ENCODE results near the gene SSU72. TPM values are rescaled to one million over a fixed set of nuclear protein-coding genes. Genes with fewer than 3 reads are reported as not detected.

The SSU72 gene
- total RNA-seq, 6 experiments from 2014 or later: 46.6 to 72.6 (median 63.8) TPM

- no peaks in the 10 kb centered on the region for H3K27me3 ChIP-seq
- TF ChIP-seq POLR2A (IDR thresholded peaks at IDR 0.05) (no peak), CTCF (IDR thresholded peaks at IDR 0.05) (no peak)
- ATAC-seq (no peak), DNase-seq (no peak)
- H3K27ac ChIP-seq: no peak overlapping the region
- H3K4me1 ChIP-seq: no peaks in the 10 kb centered on the region
- H3K36me3 ChIP-seq: peaks cover 0 to 11% (median 0%) of the 10 kb centered on the region in 4 donors
- 87% methylated on average over 4 of the region's 9 CpGs for WGBS (ENCODE audit: insufficient coverage, low coverage, low lambda C conversion rate, missing lambda C conversion rate)
- H3K4me3 ChIP-seq: no peak overlapping the region
- intact Hi-C loops (cut with DNase I): no loop called here
- H3K9me3 ChIP-seq: no peaks in the 10 kb centered on the region
Measured at GRCh38 chr1:1547011-1547410, 27.7 kb downstream of the SSU72 start.

GRCh38 chr1:1545946-1546737, 28.5 kb downstream of the SSU72 start:
- H3K36me3 ChIP-seq: peaks cover 0 to 18% (median 0%) of the 10 kb centered on the region in 4 donors
- intact Hi-C loops (cut with DNase I): no loop called here
- no peaks in the 10 kb centered on the region for H3K9me3 ChIP-seq
- ATAC-seq (no peak), DNase-seq (peak in 1 of 3 donors; percentile 51)
- 87% methylated on average over 4 of the region's 23 CpGs for WGBS (ENCODE audit: insufficient coverage, low coverage, low lambda C conversion rate, missing lambda C conversion rate)
- no peak for TF ChIP-seq CTCF (IDR thresholded peaks at IDR 0.05)
- no peak for TF ChIP-seq POLR2A (IDR thresholded peaks at IDR 0.05)
- H3K27ac ChIP-seq: no peak overlapping the region
- H3K27me3 ChIP-seq: no peaks in the 10 kb centered on the region
- no peak overlapping the region for H3K4me3 ChIP-seq
- no peaks in the 10 kb centered on the region for H3K4me1 ChIP-seq

- H3K9me3 ChIP-seq: no peaks in the 10 kb centered on the region
- no peak for DNase-seq
- intact Hi-C loops (cut with DNase I): no loop called here
- H3K27me3 ChIP-seq: no peaks in the 10 kb centered on the region
- H3K4me1 ChIP-seq: peaks cover 0 to 5% (median 0%) of the 10 kb centered on the region in 4 donors
- no peak overlapping the region for H3K4me3 ChIP-seq
- no peak for ATAC-seq
- no peak for TF ChIP-seq POLR2A (IDR thresholded peaks at IDR 0.05)
- no peak for TF ChIP-seq CTCF (IDR thresholded peaks at IDR 0.05)
- H3K27ac ChIP-seq: no peak overlapping the region
- H3K36me3 ChIP-seq: peaks cover 0 to 18% (median 0%) of the 10 kb centered on the region in 4 donors
- 82% methylated on average over 5 of the region's 10 CpGs for WGBS (ENCODE audit: insufficient coverage, low coverage, low lambda C conversion rate, missing lambda C conversion rate)
Measured at GRCh38 chr1:1544544-1544943, 30.1 kb downstream of the SSU72 start.

- Histone ChIP-seq H3K4me1 (peaks cover 0 to 5% (median 0%) of the 10 kb centered on the region in 4 donors), H3K9me3 (no peaks in the 10 kb centered on the region), H3K36me3 (peaks cover 0 to 18% (median 0%) of the 10 kb centered on the region in 4 donors), H3K4me3 (no peak overlapping the region), H3K27me3 (no peaks in the 10 kb centered on the region), H3K27ac (no peak overlapping the region)
- TF ChIP-seq CTCF (IDR thresholded peaks at IDR 0.05): no peak
- no peak for TF ChIP-seq POLR2A (IDR thresholded peaks at IDR 0.05)
- intact Hi-C loops (cut with DNase I): no loop called here
- DNase-seq (peak in 2 of 3 donors; percentile 73 to 94), ATAC-seq (peak in 3 of 4 donors; percentile 74 to 86 (median 75))
- WGBS (ENCODE audit: insufficient coverage, low coverage, low lambda C conversion rate, missing lambda C conversion rate): 55% methylated on average over 16 of the region's 19 CpGs
Measured at GRCh38 chr1:1543706-1544099, 31.0 kb downstream of the SSU72 start.
